Activated naive CD8-positive, alpha-beta T cell treated with anti-CD3 and anti-CD28 coated beads, Interleukin-2, amount 10 ng/mL, durations not matched to agents 7 days and 5 days (primary cell): ENCODE results near the gene CHCHD4. TPM values are rescaled to one million over a fixed set of nuclear protein-coding genes. Genes with fewer than 3 reads are reported as not detected.
A peak's percentile ranks its signal among the peaks of the same experiment; 100 is the strongest.

Source experiments
- ATAC-seq: fragments of 150-1000 bp; cut with Tn5 transposase; one replicate; pipeline ENCODE4 v1.10.0; 2021; ENCODE audit warnings: low read depth, moderate library complexity
- POLR2A ChIA-PET: fragments of 350-600 bp; sonication (Branson Sonifier 250); formaldehyde crosslinking; loops from one replicate; lab custom pipeline; 2021; ENCODE audit warnings: antibody characterized with exemption; lab: Charles Lee
- DNase-seq: peaks from one replicate; pipeline ENCODE4 v3.0.0; 2021
- H3K27ac Mint-ChIP-seq: one replicate; pipeline ENCODE4 v1.8.0; 2022; ENCODE audit warnings: mild to moderate bottlenecking, mixed read lengths
- H3K27me3 Mint-ChIP-seq: one replicate; pipeline ENCODE4 v1.8.0; 2022; ENCODE audit warnings: mild to moderate bottlenecking, moderate library complexity, mixed read lengths
- H3K36me3 Mint-ChIP-seq: one replicate; pipeline ENCODE4 v1.8.0; 2021; ENCODE audit warnings: mild to moderate bottlenecking, mixed read lengths
- H3K4me1 Mint-ChIP-seq: one replicate; pipeline ENCODE4 v1.8.0; 2021; ENCODE audit warnings: mixed read lengths
- H3K4me3 Mint-ChIP-seq: one replicate; pipeline ENCODE4 v1.8.0; 2022; ENCODE audit warnings: mild to moderate bottlenecking, moderate library complexity, mixed read lengths
- H3K9me3 Mint-ChIP-seq: one replicate; pipeline ENCODE4 v1.8.0; 2021; ENCODE audit warnings: mixed read lengths
- total RNA-seq, 2 experiments: library from RNA; stranded (reverse); gene quantifications; one replicate each; pipeline ENCODE4 v1.2.3, GENCODE V29; 2021

CHCHD4 gene
- 10 to 100 TPM; 10.1 to 11.9 TPM for total RNA-seq

DNA sequence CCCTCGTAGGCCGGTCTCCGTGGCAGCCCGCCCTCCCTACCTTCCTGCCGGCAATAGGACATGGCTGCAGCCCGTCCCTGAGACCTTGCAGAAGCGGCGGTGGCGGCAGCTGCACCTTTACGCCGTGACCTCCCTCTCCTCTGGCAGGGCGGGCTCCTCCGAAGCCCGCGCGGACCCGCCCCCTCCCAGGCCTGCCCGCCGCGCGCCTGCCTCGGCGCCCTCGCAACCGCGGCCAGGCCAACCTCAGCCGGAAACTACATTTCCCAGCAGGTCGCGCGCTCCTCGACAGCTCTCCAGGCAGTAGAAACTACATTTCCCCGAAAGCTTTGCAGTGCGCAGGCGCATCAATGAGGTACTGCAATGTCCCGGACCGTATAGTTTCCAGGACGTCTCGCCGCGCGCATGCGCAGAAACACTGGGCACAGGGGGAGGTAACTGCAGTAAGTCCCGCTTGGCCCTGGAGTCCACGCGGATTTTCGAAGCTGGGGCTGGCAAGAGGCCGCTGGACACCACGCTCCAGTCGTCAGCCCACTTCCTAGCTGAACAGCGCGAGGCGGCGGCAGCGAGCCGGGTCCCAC, at the start of gene CHCHD4, which contains the start of gene TMEM43:
Gene CHCHD4, minus strand, starts transcription at position 256 of the 578 bp plus-strand sequence. Its CDS starts 194 bp downstream, at position 62.
Gene TMEM43, plus strand, starts transcription at position 438 of the 578 bp plus-strand sequence. CDS start 142 bp downstream, outside the sequence.
- Mint-ChIP-seq H3K36me3 (peaks cover 29% of the 10 kb centered on the region), H3K4me1 (peaks cover 52% of the 10 kb centered on the region), H3K27ac (peak within 1 kb of the TSS; percentile 92), H3K9me3 (no peaks in the 10 kb centered on the region), H3K27me3 (no peaks in the 10 kb centered on the region), H3K4me3 (peak within 1 kb of the TSS; percentile 95)
- POLR2A ChIA-PET, result interaction anchor here (1.0 to 3.8 kb wide), 10 partner anchors 9 to 307 kb away, joined by 3 to 48 read pairs (median 4); partner anchors contain the start of genes LSM3, SLC6A6 and XPC
- ATAC-seq, result peak; percentile 92
- DNase-seq, result peak; percentile 96

DNA sequence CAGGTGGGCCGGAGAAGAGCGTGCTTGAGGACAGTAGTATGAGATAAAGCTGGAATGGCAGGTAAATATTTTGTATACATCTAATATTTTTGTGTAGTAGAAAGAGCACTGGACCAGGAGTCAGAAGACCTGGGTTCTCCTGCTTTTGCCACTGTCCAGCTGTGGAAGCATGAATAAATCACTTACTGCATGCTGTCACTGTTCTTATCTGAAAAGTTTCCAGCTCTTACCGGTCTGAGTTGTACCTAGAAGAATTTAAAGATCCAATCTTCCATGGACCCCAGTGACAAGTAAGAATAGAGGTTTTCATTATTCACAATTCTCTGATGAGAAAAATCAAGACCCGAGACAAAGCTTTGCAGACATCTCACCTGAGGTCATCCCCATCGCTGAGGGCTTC, 47.8 kb upstream of the CHCHD4 start:
- Mint-ChIP-seq H3K4me3 (no peak overlapping the region), H3K4me1 (peaks cover 37% of the 10 kb centered on the region), H3K36me3 (peaks cover 26% of the 10 kb centered on the region), H3K27ac (no peak overlapping the region), H3K9me3 (no peaks in the 10 kb centered on the region), H3K27me3 (no peaks in the 10 kb centered on the region)
- POLR2A ChIA-PET, result no interaction called here
- ATAC-seq, result no peak
- no peak for DNase-seq

DNA sequence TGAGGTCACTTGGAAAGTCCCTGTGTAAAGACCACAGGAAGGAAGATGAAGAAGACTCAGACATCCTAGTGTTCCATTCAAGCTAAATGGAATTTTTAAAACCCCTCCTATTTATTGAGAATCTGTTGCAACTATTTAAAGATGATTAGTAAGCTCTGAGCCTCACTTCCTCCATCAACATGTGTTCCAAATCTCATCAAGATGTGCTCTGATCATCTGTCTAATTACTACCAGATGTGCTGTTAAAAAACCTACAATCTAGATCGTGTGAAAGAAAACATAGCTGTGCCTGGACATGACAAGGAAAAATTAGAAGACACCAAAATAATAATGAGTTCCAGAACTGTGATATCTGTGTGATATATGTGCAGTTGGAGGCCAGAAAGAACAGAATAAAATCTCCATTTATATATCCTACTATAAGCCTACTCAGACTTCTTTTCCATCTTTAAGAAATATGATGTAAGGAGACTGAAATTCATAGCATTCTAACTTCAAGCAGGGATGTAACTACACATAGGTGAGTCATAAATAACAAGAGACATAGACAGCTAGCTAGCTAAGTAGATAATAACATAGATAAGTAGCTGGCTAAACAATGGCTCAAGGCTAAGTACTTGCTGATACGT, 46.0 kb upstream of the CHCHD4 start:
- Mint-ChIP-seq H3K27ac (no peak overlapping the region), H3K36me3 (peaks cover 38% of the 10 kb centered on the region), H3K4me3 (no peak overlapping the region), H3K27me3 (no peaks in the 10 kb centered on the region), H3K9me3 (no peaks in the 10 kb centered on the region), H3K4me1 (peaks cover 22% of the 10 kb centered on the region)
- ATAC-seq (no peak), DNase-seq (no peak)
- POLR2A ChIA-PET, result no interaction called here

DNA sequence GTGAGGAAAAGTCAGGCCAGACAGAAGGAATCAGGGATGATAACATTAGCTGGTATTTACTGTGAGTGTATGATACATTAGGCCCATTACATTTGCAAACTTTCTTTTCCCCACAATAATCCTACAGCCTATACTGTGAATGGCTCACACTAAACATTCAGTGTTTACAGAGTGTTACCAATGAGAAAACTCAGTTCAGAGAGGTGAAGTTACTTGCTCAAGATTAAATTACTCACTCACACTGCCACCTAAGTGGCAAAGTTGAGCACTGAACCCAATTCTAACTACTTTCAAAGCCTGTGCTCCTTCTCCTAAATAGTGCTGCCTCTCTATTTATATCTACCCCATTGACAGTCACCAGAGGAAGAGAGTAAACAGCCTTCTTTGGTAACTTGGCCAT, 45.2 kb upstream of the CHCHD4 start:
- no peak overlapping the region for H3K4me3 Mint-ChIP-seq
- ATAC-seq, result no peak
- peaks cover 41% of the 10 kb centered on the region for H3K36me3 Mint-ChIP-seq
- DNase-seq, result no peak
- POLR2A ChIA-PET, result no interaction called here
- H3K27me3 Mint-ChIP-seq, result no peaks in the 10 kb centered on the region
- H3K4me1 Mint-ChIP-seq, result peaks cover 14% of the 10 kb centered on the region
- H3K9me3 Mint-ChIP-seq, result no peaks in the 10 kb centered on the region
- no peak overlapping the region for H3K27ac Mint-ChIP-seq

DNA sequence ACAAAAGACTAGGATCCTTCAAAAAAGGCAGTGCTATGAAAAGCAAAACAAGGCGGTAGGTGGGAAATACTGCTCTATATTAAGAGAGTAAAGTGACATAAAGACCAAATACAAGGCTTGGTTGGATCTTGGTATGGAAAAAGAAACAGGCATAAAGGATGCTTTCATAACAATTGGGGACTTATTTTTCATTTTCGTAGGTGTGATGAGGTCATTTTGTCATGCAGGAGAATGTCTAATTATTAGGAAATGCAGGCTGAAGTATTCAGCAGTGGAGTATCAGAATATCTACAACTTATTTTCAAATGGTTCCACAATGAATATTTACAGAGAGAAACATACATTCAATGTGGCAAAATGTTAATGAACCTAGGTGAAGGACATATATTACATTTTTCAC, 44.8 kb upstream of the CHCHD4 start:
- H3K9me3 Mint-ChIP-seq, result no peaks in the 10 kb centered on the region
- no peaks in the 10 kb centered on the region for H3K27me3 Mint-ChIP-seq
- H3K36me3 Mint-ChIP-seq, result peaks cover 45% of the 10 kb centered on the region
- DNase-seq (no peak), ATAC-seq (no peak)
- POLR2A ChIA-PET, result no interaction called here
- H3K4me3 Mint-ChIP-seq, result no peak overlapping the region
- peaks cover 12% of the 10 kb centered on the region for H3K4me1 Mint-ChIP-seq
- no peak overlapping the region for H3K27ac Mint-ChIP-seq

DNA sequence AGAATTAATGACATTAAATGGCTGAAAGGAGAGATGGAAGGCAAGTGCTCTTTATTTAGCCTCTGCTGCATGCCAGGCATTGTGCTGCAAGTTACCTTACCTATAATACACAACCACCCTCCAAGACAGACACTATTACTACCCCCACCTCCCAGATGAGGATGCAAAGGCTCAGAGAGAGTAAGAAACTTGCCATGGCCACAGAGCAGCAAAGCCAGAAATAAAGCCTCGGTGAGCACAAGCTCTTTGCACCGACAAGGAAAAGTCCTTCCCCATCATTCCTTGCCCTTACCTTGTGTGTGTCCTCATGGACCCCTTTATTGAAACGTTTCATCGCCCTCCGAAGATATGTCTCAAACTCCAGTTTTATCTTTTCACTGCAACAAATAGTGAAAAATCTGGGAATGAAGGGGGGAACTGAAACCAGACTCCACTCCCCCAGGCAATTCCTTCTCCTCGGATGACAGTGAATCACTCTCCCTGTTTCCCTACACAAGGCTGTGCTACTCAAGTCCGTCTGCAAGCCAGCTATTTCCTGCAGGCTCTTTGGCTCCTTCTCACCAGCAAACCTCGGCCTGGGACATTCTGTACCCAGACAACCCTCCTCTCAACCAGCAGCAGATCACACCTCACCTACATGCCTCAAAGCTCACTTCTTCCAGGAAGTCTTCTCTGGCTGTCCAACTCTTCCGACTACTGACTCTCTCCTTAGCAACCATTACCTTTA, 42.4 kb upstream of the CHCHD4 start:
- peaks cover 5% of the 10 kb centered on the region for H3K4me1 Mint-ChIP-seq
- ATAC-seq (no peak), DNase-seq (no peak)
- H3K4me3 Mint-ChIP-seq, result no peak overlapping the region
- peaks cover 65% of the 10 kb centered on the region for H3K36me3 Mint-ChIP-seq
- POLR2A ChIA-PET, result no interaction called here
- H3K27me3 Mint-ChIP-seq, result no peaks in the 10 kb centered on the region
- H3K9me3 Mint-ChIP-seq, result peaks cover 2% of the 10 kb centered on the region
- H3K27ac Mint-ChIP-seq, result no peak overlapping the region

DNA sequence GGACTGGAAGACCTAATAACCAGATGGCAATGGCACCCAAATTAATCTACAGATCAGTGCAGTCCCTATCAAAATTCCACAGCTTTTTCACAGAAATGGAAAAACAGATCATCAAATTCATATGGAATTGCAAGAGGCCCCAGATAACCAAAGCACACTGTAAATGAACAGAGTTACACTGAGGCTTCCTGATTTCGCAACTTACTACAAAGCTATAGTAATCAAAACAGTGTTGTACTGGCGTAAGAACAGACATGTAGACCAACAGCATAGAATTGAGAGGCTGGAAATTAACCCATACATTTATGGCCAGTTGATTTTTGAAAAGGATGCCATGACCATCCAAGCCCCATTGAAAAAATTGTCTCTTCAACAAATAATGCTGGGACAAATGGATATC, 37.5 kb upstream of the CHCHD4 start:
- Mint-ChIP-seq H3K4me3 (no peak overlapping the region), H3K27ac (no peak overlapping the region), H3K9me3 (peaks cover 10% of the 10 kb centered on the region), H3K4me1 (no peaks in the 10 kb centered on the region), H3K27me3 (no peaks in the 10 kb centered on the region), H3K36me3 (peaks cover 75% of the 10 kb centered on the region)
- ATAC-seq (no peak), DNase-seq (no peak)
- POLR2A ChIA-PET, result no interaction called here

DNA sequence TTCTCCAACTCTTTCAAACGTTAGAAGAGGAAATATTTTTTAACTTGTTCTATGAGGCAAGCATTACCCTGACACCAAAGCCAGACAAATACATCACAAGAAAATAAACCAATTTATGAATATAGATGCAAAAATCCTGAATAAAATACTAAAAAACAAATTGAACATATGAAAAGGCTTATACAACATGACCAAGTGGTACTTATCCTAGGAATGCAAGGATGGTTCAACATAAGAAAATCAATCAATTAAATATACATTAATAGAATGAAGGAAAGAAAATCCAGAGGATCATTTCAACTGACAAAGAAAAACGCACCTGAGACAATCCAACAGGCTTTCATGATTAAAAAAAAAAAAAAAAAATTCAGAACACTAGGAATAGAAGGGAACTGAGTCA, 36.6 kb upstream of the CHCHD4 start:
- Mint-ChIP-seq H3K27me3 (no peaks in the 10 kb centered on the region), H3K27ac (no peak overlapping the region), H3K9me3 (peaks cover 10% of the 10 kb centered on the region), H3K4me3 (no peak overlapping the region), H3K36me3 (peaks cover 69% of the 10 kb centered on the region), H3K4me1 (no peaks in the 10 kb centered on the region)
- DNase-seq (no peak), ATAC-seq (no peak)
- POLR2A ChIA-PET, result no interaction called here

DNA sequence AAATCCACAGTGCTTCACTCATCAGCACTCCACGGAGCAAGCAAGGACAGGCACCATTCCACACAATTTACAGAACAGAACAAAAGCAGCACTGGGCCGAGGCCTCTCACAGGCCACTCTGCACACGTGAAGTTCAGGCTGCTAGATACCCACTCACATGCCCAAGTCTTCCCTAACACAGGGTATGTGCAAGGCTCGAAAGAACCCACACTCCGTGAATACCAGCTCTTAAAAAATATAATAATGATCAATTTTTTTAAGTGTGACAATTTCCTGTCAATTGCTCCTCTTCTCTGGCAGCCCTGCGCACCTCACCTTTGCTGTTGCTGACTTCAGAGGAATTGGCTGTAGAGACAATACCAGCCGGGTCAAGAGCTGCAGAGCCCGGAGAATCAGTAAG, 34.8 kb upstream of the CHCHD4 start:
- Mint-ChIP-seq H3K36me3 (peaks cover 65% of the 10 kb centered on the region), H3K4me1 (no peaks in the 10 kb centered on the region), H3K9me3 (peaks cover 10% of the 10 kb centered on the region), H3K27ac (no peak overlapping the region), H3K27me3 (no peaks in the 10 kb centered on the region), H3K4me3 (no peak overlapping the region)
- DNase-seq (no peak), ATAC-seq (no peak)
- POLR2A ChIA-PET, result no interaction called here

DNA sequence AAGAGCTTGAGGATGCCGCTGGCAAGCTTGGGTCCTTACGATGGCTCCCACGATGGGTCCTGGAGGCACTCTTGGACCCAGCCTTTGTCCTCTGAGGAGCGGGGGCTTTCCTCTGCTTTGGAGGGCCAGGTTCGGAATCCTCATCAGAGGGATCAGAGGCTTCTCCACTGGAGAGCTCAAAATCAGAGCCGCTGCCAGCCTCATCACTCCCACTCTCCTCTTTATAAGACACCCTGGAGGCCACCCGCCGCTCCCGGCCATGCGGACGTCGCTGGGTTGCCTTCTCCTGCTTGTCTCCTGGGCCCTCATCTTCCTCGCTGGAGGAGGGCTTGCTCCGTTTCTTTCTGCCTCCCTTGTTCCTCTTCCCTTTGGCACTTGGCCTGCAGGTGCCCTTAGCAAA, 33.7 kb upstream of the CHCHD4 start:
- H3K27ac Mint-ChIP-seq, result no peak overlapping the region
- no peaks in the 10 kb centered on the region for H3K4me1 Mint-ChIP-seq
- H3K4me3 Mint-ChIP-seq, result no peak overlapping the region
- H3K27me3 Mint-ChIP-seq, result no peaks in the 10 kb centered on the region
- H3K9me3 Mint-ChIP-seq, result peaks cover 10% of the 10 kb centered on the region
- DNase-seq, result no peak
- peaks cover 62% of the 10 kb centered on the region for H3K36me3 Mint-ChIP-seq
- ATAC-seq, result no peak
- POLR2A ChIA-PET, result interaction anchor here (0.8 kb wide), 1 partner anchor 14 kb away, joined by 3 read pairs; no protein-coding TSS in a partner anchor

DNA sequence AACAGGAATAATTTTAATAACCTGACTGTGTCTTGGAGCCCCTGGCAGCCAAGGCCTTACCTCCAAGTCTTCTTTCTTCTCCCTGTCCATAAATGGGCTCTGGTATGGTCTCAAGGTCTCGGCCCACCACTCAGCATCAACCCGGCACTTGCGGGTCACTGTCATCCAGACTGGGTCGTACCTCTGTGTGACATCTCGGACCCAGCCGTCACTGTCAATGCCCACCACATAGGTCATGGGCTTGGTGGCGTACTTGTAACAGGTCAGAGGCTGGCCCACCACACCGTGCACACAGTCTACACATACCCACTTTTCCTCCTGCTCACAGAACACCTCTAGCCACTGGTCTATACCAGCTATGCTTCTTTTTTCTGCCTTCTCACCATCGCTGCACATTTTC, 33.3 kb upstream of the CHCHD4 start:
- no peaks in the 10 kb centered on the region for H3K4me1 Mint-ChIP-seq
- H3K27ac Mint-ChIP-seq, result no peak overlapping the region
- H3K4me3 Mint-ChIP-seq, result no peak overlapping the region
- peaks cover 59% of the 10 kb centered on the region for H3K36me3 Mint-ChIP-seq
- ATAC-seq (no peak), DNase-seq (no peak)
- H3K27me3 Mint-ChIP-seq, result no peaks in the 10 kb centered on the region
- peaks cover 10% of the 10 kb centered on the region for H3K9me3 Mint-ChIP-seq
- POLR2A ChIA-PET, result interaction anchor here (0.8 kb wide), 1 partner anchor 13 kb away, joined by 3 read pairs; no protein-coding TSS in a partner anchor

DNA sequence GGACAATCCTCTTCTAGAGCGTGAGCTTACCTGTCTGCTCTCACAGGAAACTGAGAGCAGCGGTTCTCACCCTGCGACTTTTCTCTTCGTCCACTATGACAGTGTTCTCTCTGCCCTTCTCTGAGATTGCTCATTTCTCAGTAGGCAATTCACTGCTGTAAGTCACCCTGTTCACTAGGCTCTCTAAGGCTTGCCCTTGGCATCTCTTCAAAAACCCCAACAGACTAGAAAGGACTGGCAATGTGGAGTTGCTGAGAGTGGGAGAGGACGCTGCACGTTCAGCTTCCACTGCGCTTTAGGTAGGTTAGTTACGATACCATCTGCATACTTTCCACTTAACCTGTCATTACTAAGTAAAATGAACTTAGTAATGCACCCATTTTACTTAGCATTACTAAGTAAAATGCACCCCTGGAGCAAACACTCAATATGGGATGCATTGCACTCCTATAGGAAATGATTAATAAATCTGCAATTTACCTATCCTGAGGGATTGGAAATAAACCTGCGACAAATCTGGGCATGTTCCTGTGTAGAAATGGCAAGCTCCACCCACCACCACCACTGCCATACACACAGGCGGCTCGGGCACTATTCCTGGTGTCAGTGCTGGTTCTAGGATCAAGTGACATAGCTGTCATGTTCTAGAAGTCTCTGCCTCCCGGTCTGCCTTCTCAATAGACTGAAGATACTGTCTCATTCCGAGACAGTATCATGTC, 32.3 kb upstream of the CHCHD4 start:
- Mint-ChIP-seq H3K36me3 (peaks cover 50% of the 10 kb centered on the region), H3K4me3 (no peak overlapping the region), H3K27me3 (no peaks in the 10 kb centered on the region), H3K27ac (no peak overlapping the region), H3K9me3 (peaks cover 7% of the 10 kb centered on the region), H3K4me1 (no peaks in the 10 kb centered on the region)
- no peak for DNase-seq
- POLR2A ChIA-PET, result interaction anchor here (1.3 kb wide), 1 partner anchor 22 kb away, joined by 3 read pairs; the partner anchor contains the start of genes LSM3 and XPC
- no peak for ATAC-seq

DNA sequence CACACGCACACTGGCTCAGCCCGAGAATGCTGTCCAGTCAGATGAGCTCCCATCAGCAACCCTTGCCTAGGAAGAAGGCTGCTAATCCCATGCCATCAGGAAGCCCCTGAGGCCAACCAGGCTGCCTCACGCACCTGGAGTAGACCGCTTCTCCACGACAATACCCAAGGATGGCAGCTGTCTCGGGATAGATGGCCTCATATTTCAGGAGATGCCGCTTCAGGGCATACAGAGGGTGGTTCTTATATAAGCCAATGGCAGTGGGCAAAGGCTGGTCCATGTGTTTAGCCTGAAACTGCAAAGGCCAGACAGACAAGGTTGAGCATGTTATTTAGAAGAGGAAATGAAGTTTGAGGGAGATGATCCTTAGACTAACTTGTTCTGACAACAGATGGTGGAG, 31.5 kb upstream of the CHCHD4 start:
- peaks cover 42% of the 10 kb centered on the region for H3K36me3 Mint-ChIP-seq
- DNase-seq (no peak), ATAC-seq (no peak)
- no peaks in the 10 kb centered on the region for H3K4me1 Mint-ChIP-seq
- H3K9me3 Mint-ChIP-seq, result peaks cover 3% of the 10 kb centered on the region
- H3K27ac Mint-ChIP-seq, result no peak overlapping the region
- POLR2A ChIA-PET, result no interaction called here
- no peaks in the 10 kb centered on the region for H3K27me3 Mint-ChIP-seq
- no peak overlapping the region for H3K4me3 Mint-ChIP-seq
